ENCODE results near the gene HDAC4.

Gene HDAC4

DNA sequence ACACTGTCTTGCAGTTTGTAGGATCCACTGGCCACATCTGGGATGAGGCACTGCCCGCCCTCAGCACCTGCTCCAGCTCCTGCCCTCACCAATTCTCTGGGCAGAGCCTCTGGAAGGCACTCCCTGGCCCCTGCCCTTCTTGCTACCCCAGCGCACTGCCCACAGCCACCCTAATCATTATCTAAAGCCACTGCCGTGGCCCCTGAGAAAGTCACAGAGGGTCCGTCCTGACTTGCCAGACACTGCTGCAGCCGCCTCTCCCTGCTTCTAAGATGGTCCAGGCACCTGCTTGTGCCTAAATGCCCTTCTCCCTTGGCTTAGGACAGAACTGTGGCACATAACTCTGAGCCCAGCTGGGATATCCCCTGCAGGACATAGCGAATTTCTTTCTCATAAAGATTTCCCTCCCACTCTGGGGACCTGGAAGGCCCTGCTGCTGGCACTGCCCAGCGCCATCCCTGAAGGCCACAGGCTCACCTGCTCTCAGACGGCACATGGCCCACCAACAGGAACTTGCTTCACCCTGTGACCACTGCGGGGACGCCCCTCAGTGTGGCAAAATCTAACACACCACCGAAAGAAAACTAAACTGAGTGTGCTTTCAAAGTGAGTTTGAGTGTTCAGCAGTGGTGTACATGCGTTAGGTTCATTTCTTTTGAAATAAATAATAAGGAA, 244.9 kb downstream of the HDAC4 start:
- Mint-ChIP-seq H3K4me3 (no peak overlapping the region), H3K27ac (peak overlapping the region in 1 of 2 donors; percentile 93), H3K9me3 (peaks cover 0 to 7% of the 10 kb centered on the region in 2 donors), H3K27me3 (no peaks in the 10 kb centered on the region), H3K4me1 (peaks cover 13% of the 10 kb centered on the region)
- ATAC-seq (no peak), DNase-seq (peak in 1 of 2 donors; percentile 4)

DNA sequence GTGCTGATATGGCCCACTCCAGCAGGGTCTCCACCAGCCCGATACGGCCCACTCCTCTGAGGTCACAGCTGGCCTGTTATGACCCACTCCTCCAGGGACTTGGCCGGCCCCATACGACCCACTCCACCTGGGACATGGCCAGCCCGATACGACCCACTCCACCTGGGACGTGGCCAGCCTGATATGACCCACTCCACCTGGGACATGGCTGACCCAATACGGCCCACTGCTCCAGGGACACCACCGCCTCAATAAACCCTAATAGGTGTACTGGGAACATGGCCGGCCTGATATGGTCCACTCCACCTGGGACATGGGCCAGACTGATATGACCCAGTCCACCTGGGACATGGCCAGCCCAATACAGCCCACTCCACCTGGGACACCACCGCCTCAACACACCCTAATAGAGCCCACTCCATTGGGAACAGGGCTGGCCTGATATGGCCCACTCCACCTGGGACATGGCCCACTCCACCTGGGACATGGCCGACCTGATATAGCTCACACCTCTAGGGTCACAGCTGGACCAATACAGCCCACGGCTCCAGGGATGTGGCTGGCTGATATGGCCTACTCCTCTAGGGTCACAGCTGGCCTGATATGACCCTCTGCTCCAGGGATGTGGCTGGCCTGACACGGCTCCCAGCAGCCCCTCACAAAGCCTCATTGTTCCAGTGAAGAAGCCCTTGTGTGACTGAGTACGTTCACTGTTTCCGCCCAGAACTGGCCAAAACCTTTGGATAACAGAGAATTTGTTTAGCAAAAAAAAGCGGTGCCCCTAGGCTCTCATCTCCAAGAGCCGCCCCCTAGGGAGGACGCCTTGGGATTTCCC, 245.6 kb downstream of the HDAC4 start:
- DNase-seq: peak in 1 of 2 donors; percentile 5
- Mint-ChIP-seq H3K9me3 (peaks cover 0 to 7% of the 10 kb centered on the region in 2 donors), H3K27me3 (no peaks in the 10 kb centered on the region), H3K27ac (no peak overlapping the region), H3K4me1 (peaks cover 12% of the 10 kb centered on the region), H3K4me3 (no peak overlapping the region)
- no peak for ATAC-seq

DNA sequence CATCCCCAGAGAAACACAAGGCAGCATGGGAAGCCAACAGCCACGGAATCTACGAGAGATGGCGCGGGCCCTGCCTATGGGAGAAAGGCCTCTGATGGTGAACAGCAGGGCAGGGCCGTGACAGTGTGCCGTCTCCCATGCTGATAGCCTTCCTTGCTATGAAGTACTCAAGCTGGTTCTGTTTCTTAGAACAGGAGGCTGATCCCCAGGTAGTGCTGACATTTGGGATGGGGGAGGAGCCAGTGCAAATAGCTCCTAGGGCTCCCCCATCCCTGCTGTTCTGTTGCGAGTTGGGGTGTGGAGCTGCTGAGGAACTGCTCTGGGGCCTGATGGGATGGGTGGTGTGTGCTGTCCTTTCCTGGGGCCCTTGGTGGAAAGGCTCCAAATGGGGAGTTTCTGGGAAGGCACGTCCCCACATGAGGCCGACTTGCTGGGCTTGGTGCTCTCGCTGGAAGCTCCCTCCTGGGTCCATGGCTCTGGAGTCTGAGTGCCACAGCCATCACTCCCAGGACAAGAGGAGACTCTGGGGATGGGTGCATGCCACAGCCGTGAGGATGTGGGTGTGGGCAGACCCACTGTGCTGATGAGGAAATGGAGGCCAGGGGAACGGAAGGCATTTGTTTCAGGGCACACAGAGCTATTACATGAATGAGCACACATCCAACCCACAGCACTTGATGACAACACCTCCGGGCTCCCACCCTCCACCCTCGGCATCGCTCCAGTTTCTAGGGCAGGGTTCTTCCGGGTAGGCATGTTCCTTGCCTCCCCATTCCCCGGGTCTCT, 246.8 kb downstream of the HDAC4 start:
- ATAC-seq (no peak), DNase-seq (peak in 1 of 2 donors; percentile 5)
- Mint-ChIP-seq H3K27me3 (no peaks in the 10 kb centered on the region), H3K9me3 (no peaks in the 10 kb centered on the region), H3K27ac (no peak overlapping the region), H3K4me3 (no peak overlapping the region), H3K4me1 (peaks cover 6% of the 10 kb centered on the region)

DNA sequence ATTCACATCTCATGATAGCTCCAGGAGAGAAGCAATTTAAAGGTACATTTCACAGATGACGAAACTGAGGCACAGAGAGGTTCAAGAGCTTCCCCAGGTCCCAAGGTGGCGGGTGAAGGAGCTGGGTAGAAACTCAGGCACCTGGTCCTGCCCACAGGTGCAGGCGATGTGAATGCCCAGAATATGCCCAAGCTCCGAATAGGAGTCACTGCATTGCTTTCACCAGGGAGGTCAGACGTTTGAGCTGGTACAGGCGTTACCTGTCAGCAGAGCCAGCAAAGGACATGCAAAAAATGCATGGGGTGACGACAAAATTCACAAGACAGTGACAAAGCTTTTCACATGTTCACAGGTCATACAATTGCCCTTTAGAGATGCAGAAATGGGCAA, 247.9 kb downstream of the HDAC4 start:
- DNase-seq: peak in 1 of 2 donors; percentile 2
- Mint-ChIP-seq H3K27ac (no peak overlapping the region), H3K9me3 (no peaks in the 10 kb centered on the region), H3K4me3 (no peak overlapping the region), H3K27me3 (no peaks in the 10 kb centered on the region), H3K4me1 (peaks cover 6% of the 10 kb centered on the region)
- ATAC-seq: no peak

DNA sequence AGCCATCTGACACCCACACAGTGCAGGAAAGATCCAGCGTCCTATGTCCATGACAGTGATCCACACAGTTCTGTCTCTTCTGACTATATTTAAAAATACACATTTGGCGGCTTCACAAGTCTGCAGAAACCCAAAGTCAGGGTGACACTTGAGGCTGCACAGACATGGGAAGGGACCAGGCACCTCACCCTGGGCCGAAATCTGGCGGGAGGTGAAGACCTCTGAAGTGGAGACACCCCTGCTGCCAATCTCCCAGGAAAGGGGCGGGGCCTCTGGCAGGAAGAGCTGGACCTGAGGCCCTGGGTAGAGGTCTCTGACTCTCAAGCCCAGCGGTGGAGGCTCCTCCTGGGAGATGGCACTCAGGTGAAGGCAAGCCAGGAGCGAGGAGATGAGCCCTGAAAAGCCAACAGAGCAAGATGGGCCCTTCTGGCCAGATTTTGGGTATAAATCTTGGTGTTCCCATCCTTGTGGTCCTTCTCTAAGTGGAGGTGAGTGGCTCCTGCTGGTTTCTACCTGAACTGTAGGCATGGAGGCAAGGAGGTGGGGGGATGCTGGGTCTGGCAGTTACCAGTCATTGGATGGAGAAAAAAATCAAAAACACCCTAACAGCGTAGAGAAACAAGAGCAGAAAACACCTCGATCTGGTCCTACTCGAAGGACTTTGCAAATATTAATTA, 248.4 kb downstream of the HDAC4 start:
- peaks cover 6% of the 10 kb centered on the region for H3K4me1 Mint-ChIP-seq
- no peaks in the 10 kb centered on the region for H3K9me3 Mint-ChIP-seq
- H3K27me3 Mint-ChIP-seq: no peaks in the 10 kb centered on the region
- no peak for ATAC-seq
- peak overlapping the region in 1 of 2 donors; percentile 37 for H3K27ac Mint-ChIP-seq
- peak in 1 of 2 donors; percentile 4 for DNase-seq
- H3K4me3 Mint-ChIP-seq: no peak overlapping the region

DNA sequence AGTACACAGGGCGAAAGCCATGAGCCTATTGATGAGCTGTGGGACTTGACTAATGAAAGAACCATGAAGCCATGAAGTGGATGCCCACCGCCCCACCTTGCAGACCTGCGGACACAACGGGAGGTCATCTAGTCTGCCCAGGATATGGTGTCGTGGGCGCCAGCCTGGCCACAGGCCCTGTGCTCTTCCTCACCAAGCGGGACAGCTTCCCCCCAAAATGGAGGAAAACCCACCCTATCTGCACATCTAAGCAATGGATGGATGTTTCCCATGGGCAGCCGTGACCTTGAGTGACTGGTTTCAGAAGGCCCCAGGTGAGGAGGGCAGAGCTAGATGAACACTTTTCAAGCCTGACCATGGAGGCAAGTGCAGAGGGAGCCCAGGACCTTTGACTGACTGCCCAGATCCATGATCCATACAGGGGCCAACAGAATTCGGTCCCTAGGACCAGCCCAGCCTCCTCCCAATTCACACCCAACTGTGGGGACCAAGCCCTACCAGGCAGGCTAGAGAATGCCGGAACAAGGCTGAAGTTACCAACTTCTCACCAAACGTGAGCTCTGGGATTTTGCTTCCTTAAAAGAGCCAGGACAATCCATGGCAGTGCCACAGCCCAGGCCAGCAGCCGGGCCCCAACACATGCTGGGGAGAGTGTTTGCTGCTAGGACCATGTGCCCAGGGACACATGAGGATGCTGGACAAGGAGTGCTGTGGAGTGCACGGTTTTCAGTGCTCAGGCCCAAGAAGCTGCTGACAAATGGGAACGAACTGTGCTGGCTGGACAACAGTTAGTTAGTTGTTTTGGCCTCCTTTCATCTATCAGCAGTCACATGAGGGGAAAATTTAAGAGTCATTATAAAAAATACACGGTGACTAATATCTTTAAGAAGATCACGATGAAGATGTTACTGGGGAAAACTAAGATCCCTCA, 249.4 kb downstream of the HDAC4 start:
- H3K4me1 Mint-ChIP-seq: peaks cover 12% of the 10 kb centered on the region
- no peak overlapping the region for H3K27ac Mint-ChIP-seq
- H3K27me3 Mint-ChIP-seq: no peaks in the 10 kb centered on the region
- DNase-seq: peak in 1 of 2 donors; percentile 3
- no peak for ATAC-seq
- no peaks in the 10 kb centered on the region for H3K9me3 Mint-ChIP-seq
- no peak overlapping the region for H3K4me3 Mint-ChIP-seq

DNA sequence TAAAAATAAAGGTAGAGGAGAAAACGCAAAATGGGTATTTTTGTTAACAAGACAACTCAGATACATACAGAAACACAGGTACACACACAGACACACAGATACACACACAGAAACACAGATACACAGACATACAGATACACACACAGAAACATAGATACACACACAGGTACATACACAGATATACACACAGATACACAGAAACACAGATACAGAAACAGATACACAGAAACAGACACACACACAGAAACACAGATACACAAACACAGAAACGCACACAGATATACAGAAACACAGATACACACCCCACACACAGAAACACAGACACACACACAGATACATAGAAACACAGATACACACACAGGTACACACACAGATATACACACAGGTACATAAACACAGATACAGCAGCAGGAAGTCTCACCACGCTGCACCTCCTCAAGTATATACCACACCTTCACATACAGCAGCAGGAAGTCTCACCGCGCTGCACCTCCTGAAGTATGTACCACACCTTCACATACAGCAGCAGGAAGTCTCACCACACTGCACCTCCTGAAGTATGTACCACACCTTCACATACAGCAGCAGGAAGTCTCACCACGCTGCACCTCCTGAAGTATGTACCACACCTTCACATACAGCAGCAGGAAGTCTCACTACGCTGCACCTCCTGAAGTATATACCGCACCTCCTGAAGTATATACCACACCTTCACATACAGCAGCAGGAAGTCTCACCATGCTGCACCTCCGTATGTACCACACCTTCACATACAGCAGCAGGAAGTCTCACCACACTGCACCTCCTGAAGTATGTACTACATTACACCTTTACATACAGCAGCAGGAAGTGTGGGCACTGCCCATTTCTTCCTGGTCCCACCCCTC, 250.5 kb downstream of the HDAC4 start:
- no peaks in the 10 kb centered on the region for H3K9me3 Mint-ChIP-seq
- peak; percentile 54 for ATAC-seq
- no peaks in the 10 kb centered on the region for H3K27me3 Mint-ChIP-seq
- H3K4me1 Mint-ChIP-seq: peaks cover 19% of the 10 kb centered on the region
- peak in 1 of 2 donors; percentile 24 for DNase-seq
- no peak overlapping the region for H3K4me3 Mint-ChIP-seq
- no peak overlapping the region for H3K27ac Mint-ChIP-seq

DNA sequence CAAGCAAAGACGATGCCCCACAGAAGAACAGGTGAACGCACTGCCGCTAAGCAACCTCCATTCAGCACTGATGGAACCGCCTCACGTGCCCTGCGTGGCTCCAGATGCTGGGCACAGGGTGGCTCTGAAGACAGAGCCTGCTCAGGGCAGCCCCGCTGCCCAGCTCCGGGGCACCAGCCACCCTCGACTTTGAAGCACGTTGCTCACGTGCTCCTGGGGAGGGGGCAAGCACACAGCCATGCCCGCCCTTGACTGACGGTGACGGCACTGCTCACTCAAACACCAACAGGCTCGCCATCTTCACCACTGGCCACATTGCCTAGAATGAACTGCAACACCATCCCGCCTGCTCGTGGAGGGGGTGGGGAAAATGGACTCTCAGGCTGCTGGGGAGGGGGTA, 251.3 kb downstream of the HDAC4 start:
- peak in 1 of 2 donors; percentile 6 for DNase-seq
- ATAC-seq: no peak
- Mint-ChIP-seq H3K4me1 (peaks cover 19% of the 10 kb centered on the region), H3K27me3 (no peaks in the 10 kb centered on the region), H3K4me3 (no peak overlapping the region), H3K27ac (no peak overlapping the region), H3K9me3 (no peaks in the 10 kb centered on the region)

DNA sequence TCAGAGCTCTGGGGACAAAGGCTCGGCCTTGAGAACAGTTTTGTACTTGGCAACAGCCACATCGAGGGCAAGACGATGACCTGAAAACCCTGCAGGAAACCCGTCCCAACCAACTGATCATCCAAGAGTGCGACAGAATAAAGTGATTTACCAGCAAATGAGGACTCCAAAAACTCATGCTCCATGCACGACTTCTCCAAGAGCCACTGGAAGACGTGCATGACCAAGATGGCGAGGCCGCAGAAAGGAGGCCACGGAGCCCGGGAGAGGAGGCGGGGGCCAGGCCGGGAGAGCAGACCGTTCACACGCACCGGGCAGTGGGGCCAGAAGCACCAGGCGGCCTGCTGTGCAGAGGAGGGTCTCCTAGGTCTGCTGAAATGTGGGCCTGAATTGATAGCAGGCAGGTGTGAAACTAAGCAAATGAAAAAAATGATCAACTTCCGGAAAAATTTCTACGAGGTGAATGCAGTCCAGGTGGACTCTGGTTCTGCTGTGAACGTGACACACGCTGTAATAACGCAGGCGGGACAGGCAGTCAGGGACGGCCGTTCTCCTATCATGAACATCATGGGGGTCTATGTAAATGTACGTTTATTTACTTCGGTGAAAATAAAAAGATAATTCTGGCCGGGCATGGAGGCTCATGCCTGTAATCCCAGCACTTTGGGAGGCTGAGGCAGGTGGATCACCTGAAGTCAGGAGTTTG, 252.2 kb downstream of the HDAC4 start:
- Mint-ChIP-seq H3K27ac (no peak overlapping the region), H3K27me3 (no peaks in the 10 kb centered on the region), H3K9me3 (no peaks in the 10 kb centered on the region), H3K4me3 (no peak overlapping the region), H3K4me1 (peaks cover 24% of the 10 kb centered on the region)
- ATAC-seq (no peak), DNase-seq (peak in 1 of 2 donors; percentile 4)

DNA sequence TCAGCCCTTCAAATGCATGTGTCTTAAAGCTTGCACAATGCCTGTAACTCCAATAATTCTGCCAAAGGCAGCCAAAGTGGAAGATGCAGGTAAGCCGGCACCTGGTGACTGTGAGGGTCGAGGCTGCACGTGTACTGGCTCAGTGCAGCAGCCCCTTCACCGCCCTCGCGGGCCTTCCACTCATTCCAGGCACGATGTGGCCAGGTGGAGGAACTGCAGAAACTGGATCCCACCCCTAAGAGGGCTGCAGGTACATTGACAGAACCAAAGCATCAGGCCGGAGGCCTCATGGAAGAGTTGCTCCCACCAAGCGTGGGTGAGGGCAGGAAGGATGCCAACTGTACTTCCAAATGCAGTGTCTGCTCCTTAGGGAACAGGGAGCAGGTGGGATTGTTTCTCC, 253.4 kb downstream of the HDAC4 start:
- Mint-ChIP-seq H3K9me3 (no peaks in the 10 kb centered on the region), H3K4me1 (peaks cover 24% of the 10 kb centered on the region), H3K27me3 (no peaks in the 10 kb centered on the region), H3K4me3 (no peak overlapping the region), H3K27ac (no peak overlapping the region)
- no peak for ATAC-seq
- no peak for DNase-seq

DNA sequence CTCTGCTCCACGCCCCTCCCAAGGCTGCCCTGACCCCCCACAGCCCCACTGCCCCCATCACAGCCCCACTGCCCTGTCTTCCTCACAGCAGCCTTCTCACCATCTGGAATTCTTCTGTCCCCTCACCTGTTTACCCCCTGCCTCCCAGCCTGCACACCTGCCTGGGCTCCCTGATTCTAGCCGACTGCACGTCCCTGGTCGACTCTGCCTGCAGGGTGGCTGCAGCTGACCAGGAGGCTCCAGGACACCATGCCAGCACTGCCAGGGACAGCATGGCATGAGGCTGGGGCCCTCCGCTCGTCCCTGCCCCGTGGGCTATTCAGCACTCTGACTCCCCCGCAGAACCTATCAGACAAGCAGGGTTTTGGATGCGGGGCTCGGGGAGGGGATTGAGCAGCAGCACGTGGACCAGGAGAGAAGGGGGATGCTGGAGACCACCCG, 254.1 kb downstream of the HDAC4 start:
- no peak overlapping the region for H3K27ac Mint-ChIP-seq
- ATAC-seq: no peak

DNA sequence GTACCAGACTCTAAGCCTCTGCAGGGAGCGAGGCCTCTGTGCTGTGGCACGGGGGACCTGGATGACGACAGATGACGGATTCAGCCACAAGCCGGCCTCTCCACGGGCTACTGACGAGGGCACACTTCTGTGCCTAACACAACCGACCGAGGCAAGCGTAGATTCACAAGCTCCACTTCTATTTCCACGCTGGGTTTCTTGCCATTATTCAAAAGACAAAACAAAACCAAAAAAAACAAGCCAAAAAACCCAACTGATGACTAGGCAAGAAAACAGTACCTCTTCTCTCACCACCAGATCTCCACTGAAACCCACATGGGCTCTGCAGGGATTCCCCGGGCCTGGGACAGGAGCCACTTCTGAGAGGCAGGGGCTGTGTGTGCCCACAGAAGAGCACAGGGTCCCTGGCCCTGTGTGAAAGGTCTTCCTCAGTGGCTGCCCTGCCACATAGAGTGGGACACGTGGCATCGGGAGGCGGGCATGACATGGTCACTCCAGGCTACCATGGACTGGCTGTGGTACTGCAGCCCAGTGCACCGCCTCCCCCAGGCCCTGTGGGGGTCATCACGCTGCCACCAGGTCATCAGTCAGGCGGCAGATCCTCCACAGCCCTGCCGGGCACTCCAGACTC, 254.7 kb downstream of the HDAC4 start:
- DNase-seq (peak in 1 of 2 donors; percentile 33), ATAC-seq (peak; percentile 77)
- H3K4me1 Mint-ChIP-seq: peaks cover 22% of the 10 kb centered on the region
- no peaks in the 10 kb centered on the region for H3K27me3 Mint-ChIP-seq
- no peak overlapping the region for H3K4me3 Mint-ChIP-seq
- no peak overlapping the region for H3K27ac Mint-ChIP-seq
- no peaks in the 10 kb centered on the region for H3K9me3 Mint-ChIP-seq

More for the DNA sequence above, 254.1 kb downstream of the HDAC4 start:
- Mint-ChIP-seq H3K4me1 (peaks cover 24% of the 10 kb centered on the region), H3K9me3 (no peaks in the 10 kb centered on the region), H3K4me3 (no peak overlapping the region), H3K27me3 (no peaks in the 10 kb centered on the region)
- no peak for DNase-seq

DNA sequence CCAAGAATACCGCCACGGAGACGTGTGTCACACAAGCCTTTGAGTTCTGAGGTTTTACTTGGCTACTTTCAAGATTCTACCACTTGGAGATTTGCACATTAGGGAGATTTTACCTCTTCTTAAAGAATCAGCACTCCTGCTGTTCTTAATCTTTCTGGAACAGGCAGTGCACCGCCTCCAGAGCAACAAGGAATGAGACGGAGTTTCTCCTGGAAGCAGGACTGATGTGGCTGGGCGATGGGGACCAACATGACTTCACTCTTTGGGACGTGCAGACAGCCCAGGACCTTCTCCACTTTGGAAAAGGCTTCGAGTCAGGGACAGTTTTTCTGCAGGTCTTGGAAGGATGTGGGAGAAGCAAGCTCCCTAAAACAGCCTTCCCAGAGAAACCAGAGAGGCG, 255.2 kb downstream of the HDAC4 start:
- ATAC-seq: no peak
- no peaks in the 10 kb centered on the region for H3K9me3 Mint-ChIP-seq
- no peak for DNase-seq
- H3K4me1 Mint-ChIP-seq: peaks cover 18% of the 10 kb centered on the region
- no peaks in the 10 kb centered on the region for H3K27me3 Mint-ChIP-seq
- no peak overlapping the region for H3K4me3 Mint-ChIP-seq
- H3K27ac Mint-ChIP-seq: no peak overlapping the region

Data from stimulated activated naive CD8-positive, alpha-beta T cell treated with anti-CD3 and anti-CD28 coated beads, Interleukin-15, amount 100 ng/mL, for 72 hours (primary cell).